Kasumi-1 (cell line): Measurements from ENCODE around the gene NUMA1.
A peak's percentile ranks its signal among the peaks of the same experiment; 100 is the strongest.

Source experiments
- DNase-seq, 2 experiments: peaks; one replicate each; lab custom pipeline; 2025; lab: John Stamatoyannopoulos, UW

NUMA1 gene

DNA sequence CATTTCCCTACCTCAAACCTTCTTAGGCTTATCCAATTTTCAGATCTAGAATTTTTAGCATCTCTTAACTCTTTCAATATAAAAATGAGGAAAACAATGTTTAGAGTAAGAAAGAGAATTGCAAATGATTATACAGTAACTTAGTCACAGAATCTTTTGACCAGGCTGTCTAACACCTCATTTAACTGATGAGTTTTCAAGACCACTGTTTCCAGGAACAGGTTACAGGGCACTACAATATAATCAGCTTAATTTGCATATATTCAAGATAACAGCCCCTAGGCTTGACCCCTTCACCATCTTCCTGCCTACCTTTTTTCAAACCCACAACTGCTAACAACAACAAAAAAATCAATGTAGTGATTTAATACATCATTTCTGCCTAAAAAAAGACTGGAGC is 12.7 kb downstream of the NUMA1 start:
- no peak for DNase-seq

DNA sequence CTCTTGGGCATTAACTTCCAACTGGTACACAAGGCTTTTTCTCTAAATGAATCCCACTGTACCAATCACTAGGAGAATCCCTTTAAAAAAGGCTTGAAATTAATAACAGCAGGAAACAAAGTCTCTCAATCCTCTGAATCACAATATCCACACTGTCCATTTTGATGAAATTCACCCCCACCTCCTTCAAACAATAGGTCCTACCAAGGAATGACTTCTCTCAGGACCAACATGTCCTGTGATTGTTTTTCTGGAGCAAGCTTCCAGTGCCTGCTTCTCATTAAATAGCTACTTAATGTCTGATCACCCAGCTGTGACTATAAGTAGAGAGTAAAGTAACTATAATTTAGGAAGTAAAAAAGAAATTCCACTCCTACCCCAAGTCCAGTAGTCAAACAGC is 13.1 kb downstream of the NUMA1 start:
- no peak for DNase-seq

DNA sequence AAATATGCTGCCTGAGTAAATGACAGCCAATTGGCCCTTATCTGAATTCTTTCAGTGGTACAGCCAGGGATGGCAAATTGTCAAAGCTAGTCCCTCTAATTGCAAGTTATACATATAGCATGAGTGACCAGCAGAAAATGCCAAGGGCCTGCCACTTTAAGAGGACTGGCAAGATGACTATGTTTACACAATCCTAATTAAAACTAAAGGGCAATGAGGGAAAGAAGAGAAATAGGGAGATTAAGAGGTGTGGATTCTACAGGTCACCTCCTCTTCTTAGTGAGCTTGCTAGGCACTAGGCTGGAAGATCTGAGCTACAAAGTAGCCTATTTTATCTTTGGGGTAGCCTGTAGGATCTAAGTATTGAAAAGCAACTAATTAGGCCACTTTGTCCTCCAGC is 13.5 kb downstream of the NUMA1 start:
- no peak for DNase-seq

GRCh38 chr11:72061739-72062396 is 18.5 kb downstream of the NUMA1 start:
- DNase-seq, result no peak

DNA sequence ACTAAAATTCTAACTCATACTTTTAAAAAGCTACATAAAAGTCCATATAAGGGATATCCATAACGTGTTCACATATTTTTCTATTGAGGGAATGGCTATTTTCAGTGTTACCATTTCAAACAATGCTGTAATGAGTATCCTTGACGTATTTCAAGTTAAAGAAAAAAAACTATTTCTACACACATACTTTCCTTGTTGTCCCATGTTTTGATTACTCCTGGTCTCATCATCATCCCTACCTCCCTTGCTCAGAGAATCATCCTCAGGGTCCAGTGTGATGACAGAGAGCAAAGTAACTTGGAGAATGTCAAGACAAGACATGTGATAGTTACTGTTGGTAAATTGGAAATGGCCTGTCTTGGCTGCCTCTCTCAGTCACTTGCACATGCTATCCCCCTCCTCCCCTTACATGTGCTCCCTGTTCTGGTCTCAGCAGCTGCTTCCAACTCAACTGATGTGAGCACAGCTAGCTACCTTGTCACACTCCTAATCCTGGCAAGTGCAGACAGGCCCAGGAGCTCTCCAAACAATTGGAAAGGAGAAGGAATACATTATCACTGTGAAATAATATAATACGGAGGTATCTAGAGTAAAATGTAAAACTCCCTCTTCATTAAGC is 21.8 kb downstream of the NUMA1 start:
- no peak for DNase-seq

DNA sequence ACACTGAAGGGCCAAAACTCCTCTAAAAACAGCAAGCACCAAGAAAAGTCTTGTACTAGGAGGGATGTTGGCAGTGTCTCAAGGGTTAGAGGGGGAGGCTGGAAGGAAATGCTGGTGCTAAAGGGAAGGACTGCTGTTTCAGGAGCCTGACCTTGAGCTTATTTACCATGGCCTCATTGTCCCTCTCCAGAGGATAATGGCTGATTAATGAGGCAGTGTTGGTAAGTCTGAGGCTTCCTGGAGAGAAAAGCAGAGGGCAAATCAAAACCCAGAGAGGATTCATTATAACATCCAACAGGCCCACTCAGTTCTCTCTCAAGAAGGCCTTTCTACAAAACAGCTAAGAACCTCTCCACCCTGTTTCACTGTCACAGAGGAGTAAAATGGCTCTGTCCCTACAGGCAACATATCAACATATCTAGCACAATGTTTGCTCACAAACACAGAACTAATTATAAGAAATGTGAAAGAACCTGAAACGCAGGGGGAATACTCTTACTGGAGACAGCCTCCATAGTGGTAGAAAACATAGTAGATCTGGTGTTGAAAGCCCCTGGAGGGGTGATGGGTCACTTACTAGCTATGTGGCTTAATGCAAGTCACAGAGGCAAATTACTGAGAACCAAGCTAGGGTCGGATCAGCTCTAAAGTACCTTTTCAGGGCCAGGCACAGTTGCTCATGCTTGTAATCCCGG is 31.4 kb downstream of the NUMA1 start:
- DNase-seq, result no peak

GRCh38 chr11:72045849-72046248 is 34.5 kb downstream of the NUMA1 start:
- DNase-seq, result no peak

GRCh38 chr11:72042064-72042745 is 38.1 kb downstream of the NUMA1 start:
- no peak for DNase-seq

DNA sequence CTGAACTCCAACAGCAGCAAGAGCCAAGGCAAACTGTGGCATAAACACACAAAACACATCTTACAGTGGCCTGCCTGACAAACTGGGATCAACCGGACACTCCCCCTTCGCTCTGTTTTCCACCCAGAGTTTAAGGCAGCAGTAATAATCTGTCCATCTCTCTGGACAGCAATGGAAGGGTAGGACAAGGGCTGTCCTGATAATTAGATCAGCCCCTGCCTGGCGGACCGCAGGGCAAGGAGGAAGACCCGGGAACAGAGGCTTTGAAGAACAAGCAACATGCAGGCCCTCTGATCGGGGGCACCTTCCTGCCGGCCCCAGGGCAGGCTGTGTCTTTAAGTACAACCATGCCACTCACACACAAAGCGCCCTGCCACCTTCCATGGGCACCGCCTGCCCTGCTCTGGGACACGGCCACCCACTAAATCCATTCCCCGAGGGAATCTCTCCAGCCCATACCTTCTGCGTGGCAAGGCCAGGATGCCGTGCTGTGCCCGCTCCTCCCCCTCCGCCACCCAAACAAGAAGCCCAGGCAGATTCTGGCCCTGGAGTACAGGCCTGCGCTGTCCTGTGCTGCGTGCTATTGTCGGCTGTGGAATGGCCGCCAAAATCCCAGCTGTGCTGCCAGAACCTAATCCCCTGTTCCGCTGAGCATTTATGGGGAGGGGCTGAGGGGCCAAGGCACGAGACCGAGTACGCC is 38.8 kb downstream of the NUMA1 start:
- peak; percentile 57 to 64 for DNase-seq

DNA sequence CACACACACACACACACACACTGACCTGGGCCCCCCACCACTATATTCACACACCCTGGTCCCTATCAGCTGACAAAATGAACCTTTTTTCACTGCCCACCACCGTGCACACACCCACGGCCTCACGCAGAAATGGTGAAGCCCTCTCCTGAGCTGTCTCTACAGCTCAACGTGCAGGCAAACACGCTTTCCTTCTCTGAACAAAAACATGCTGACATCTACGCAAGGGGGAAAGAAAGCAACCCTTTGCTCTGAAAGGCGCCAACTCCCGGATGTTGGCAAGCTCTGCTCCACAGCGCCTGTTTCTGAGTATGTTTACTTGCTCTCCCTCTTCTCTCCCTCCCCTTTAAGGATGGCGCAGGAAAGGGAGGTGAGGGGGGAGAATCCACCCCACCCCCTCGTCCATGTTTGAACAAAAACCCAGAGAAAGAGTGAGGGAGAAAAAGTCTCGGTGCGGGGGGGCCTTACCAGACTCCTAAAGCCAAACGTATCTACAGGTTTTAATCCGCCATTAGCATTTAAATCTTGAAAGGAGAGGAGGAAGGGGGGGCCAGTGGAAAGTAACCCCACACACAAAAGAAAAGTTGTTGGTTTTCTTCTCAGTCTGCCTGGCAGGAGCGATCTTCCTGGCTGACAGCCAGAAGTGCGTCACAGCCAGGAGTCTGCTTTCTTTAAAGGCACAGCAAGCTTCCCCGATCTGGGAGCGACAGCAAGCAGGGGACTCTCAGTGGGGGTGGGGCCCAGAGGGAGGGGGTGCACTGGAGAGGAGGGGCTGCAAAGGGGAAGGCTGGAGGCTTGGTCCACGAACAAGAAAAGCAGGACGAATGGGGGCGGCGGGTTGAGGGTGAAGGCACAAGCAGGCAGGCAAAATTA is 39.6 kb downstream of the NUMA1 start:
- peak; percentile 74 to 75 for DNase-seq

DNA sequence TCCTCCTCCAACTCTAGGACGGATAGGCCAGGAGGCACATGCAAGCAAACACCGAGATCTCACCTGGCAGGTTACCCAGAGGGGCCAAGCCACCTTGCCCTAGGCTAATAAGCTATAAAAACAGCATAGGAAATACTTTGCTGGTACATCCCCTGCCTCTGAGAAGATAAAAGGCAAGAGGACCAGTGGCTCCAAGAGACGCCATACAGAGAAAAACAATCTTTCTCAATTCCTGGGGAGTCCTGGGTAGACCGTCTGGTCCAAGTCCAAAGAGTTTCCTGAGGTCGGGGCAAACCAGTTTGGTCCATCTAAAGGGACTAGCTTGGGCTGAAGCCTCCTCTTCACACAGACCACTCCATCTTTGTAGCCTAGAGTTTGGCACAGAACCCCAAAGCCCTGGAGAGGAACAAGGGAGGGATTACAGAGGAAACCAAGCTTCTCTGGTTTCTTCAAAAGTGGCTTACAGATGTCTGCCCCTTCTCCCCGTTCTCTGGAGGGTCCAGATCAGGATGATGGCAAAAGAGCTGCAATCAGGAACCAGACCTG is 40.4 kb downstream of the NUMA1 start:
- no peak for DNase-seq

DNA sequence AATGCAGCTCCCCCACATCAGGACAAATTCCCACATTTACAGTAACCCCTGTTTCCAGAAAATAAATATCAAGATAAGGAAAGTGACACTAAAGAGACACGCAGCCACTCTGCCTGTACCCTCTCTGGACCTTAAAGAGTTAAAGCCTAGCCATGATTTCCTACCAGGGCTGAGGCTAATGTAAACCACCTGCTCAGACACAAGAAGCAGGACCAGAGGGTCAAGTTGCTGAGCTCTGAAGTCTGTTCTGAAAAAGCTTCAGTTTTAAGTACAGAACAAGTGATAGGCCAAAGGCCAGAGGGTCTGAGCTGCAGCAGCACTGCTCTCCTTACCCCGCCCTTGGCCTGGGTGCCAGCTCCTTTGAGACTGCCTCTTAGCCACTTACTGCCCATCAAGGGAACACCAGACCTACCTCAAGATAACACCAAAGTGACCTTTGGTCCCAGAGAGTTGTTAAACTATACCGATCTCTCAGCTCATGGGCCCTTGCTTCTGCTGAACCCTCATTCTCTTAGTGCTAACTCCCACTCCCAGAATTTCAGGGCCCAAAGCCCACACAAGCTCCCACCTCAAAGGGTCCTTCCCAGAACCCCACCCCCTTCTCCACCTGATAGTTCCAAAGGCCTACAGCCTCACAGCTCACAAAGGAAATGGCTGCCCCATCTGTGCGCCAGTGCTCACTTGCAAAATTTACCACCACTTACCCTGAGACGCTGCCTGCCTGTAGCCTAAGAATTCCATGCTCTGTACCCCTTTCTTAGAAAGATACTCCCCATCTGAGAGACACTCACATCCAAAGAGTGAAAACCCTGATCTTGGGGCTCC is 41.1 kb downstream of the NUMA1 start:
- DNase-seq, result no peak

DNA sequence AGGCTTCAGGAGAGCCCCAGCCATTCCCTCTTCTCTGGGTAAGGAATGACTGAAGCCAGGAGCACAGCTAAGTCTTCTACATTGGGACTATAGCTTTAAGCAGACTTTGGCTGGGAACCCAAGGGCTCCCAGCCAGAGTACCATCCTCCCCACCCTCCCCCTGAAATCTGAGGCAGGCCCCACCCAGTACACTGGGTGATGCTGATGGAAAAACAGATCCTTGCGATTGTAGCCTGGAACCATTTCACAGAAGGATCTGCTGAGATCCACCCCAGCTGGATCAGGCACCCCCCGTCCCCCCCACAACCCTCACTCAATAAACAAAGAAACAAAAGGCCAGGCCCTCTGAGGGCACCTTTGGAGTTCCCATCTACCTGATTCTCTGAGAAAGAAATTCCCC is 41.9 kb downstream of the NUMA1 start:
- DNase-seq, result no peak

- no peak for DNase-seq
These were observed 42.6 kb downstream of the NUMA1 start for GRCh38 chr11:72037554-72038311.

- DNase-seq, result no peak
These were observed 43.7 kb downstream of the NUMA1 start for GRCh38 chr11:72036687-72037086.

- no peak for DNase-seq
These were observed 49.8 kb downstream of the NUMA1 start for GRCh38 chr11:72030472-72031045.

GRCh38 chr11:72026090-72026489 is 54.3 kb downstream of the NUMA1 start:
- no peak for DNase-seq

GRCh38 chr11:72024069-72024754 is 56.1 kb downstream of the NUMA1 start:
- DNase-seq, result no peak
